Esophagus squamous epithelium (tissue), 5 donors: ENCODE data around the gene PEF1. TPM values are rescaled to one million over a fixed set of nuclear protein-coding genes. Genes with fewer than 3 reads are reported as not detected.
A peak's percentile ranks its signal among the peaks of the same experiment; 100 is the strongest.

Experiments used
- DNase-seq: peaks from one replicate; lab custom pipeline; 2025; lab: John Stamatoyannopoulos, UW
- H3K27ac ChIP-seq, 4 donors: fragments of 200-600 bp; sonication (generic); one replicate each; pipeline ENCODE4 v1.5.1; 2016 to 2019; ENCODE audit warnings: mild to moderate bottlenecking in 1 of 4
- H3K27me3 ChIP-seq, 4 donors: fragments of 200-600 bp; sonication (generic); 1 replicate in 3 of 4; 2 replicates in 1 of 4; pipeline versions ENCODE4 v1.5.1 to v1.6.0; 2017 to 2021; ENCODE audit warnings: antibody characterized with exemption in 1 of 4
- H3K36me3 ChIP-seq, 3 donors: fragments of 200-600 bp; sonication (generic); one replicate each; pipeline ENCODE4 v1.5.1; 2016 to 2019
- H3K4me1 ChIP-seq, 3 donors: fragments of 200-600 bp; sonication (generic); one replicate each; pipeline ENCODE4 v1.5.1; 2017 to 2019
- H3K4me3 ChIP-seq, 4 donors: fragments of 200-600 bp; sonication (generic); 1 replicate in 3 of 4; 2 replicates in 1 of 4; pipeline ENCODE4 v1.5.1; 2016 to 2019; ENCODE audit warnings: mild to moderate bottlenecking in 2 of 4, moderate library complexity in 1 of 4
- H3K9me3 ChIP-seq, 3 donors: fragments of 200-600 bp; sonication (generic); one replicate each; pipeline ENCODE4 v1.5.1; 2016 to 2019
- POLR2A ChIP-seq, 4 donors: fragments of 450-650 bp; IDR thresholded peaks; one replicate each; pipeline ENCODE4 v1.6.1; 2017; ENCODE audit warnings: antibody characterized with exemption in 4 of 4, mild to moderate bottlenecking in 4 of 4, moderate library complexity in 3 of 4
- WGBS, 2 donors: methylation state at CpG; one replicate each; pipeline ENCODE4 v1.1.5; 2018; 5-methylcytosine and 5-hydroxymethylcytosine counted together
- intact Hi-C: fragments of 100-400 bp; cut with DNase I; formaldehyde crosslinking; loops from one replicate; pipeline ENCODE4 v1.15.0; 2022
- total RNA-seq, 4 donors: library from RNA; depleted of rRNA; stranded (reverse); fragments of >200 nt; gene quantifications; one replicate each; pipeline ENCODE4 v1.1.0, GENCODE V29; 2016
- TF ChIP-seq, protein P1 (sequence below), 6 experiments: fragments of 450-650 bp in 4 of 6; fragments of 200-600 bp in 2 of 6; sonication (generic) in 2 of 6; IDR thresholded peaks; one replicate each; pipeline ENCODE4 v1.5.1; 2016 to 2019; ENCODE audit warnings: antibody characterized with exemption in 6 of 6, mild to moderate bottlenecking in 4 of 6, moderate library complexity in 4 of 6
- donor health status: DM: yes; HTN: yes; CAD: no.

Gene PEF1
- total RNA-seq, 4 donors from 2014 or later, result 59.1 to 69.8 (median 63.6) TPM

DNA sequence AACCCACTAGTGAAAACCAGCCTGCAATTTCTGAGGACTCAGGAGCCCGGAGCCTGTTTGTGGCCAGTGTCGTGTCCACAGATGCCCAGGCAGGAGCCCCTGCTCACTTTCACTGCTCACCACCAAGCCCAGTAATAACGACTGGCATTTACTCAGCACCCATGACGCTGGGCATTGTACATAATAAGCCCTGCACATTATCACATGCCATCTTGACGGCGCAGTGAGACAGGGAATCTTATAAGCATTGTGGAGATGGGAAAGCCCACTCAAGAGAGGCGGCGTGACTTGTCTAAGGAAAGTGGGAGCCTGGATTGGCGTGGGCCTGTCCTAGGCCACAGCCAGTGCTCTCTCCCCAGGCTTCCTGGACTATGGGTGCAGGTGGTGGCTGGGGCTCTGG, 28.8 kb upstream of the PEF1 start:
- H3K9me3 ChIP-seq, result no peaks in the 10 kb centered on the region
- no peaks in the 10 kb centered on the region for H3K36me3 ChIP-seq
- H3K27ac ChIP-seq, result peak overlapping the region in 1 of 4 donors; percentile 29
- no peak for DNase-seq
- H3K4me3 ChIP-seq, result no peak overlapping the region
- no peaks in the 10 kb centered on the region for H3K27me3 ChIP-seq
- TF ChIP-seq, protein P1, sequence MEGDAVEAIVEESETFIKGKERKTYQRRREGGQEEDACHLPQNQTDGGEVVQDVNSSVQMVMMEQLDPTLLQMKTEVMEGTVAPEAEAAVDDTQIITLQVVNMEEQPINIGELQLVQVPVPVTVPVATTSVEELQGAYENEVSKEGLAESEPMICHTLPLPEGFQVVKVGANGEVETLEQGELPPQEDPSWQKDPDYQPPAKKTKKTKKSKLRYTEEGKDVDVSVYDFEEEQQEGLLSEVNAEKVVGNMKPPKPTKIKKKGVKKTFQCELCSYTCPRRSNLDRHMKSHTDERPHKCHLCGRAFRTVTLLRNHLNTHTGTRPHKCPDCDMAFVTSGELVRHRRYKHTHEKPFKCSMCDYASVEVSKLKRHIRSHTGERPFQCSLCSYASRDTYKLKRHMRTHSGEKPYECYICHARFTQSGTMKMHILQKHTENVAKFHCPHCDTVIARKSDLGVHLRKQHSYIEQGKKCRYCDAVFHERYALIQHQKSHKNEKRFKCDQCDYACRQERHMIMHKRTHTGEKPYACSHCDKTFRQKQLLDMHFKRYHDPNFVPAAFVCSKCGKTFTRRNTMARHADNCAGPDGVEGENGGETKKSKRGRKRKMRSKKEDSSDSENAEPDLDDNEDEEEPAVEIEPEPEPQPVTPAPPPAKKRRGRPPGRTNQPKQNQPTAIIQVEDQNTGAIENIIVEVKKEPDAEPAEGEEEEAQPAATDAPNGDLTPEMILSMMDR (IDR thresholded peaks at IDR 0.05), result no peak
- TF ChIP-seq POLR2A (IDR thresholded peaks at IDR 0.05), result no peak
- peaks cover 15 to 46% (median 22%) of the 10 kb centered on the region in 3 donors for H3K4me1 ChIP-seq
- intact Hi-C loops, result no loop called here
- whole genome bisulfite sequencing, 2 donors, result 92% methylated on average over 7 of the region's 9 CpGs; no CpG with 5 or more reads in 1 of the 2 donors

DNA sequence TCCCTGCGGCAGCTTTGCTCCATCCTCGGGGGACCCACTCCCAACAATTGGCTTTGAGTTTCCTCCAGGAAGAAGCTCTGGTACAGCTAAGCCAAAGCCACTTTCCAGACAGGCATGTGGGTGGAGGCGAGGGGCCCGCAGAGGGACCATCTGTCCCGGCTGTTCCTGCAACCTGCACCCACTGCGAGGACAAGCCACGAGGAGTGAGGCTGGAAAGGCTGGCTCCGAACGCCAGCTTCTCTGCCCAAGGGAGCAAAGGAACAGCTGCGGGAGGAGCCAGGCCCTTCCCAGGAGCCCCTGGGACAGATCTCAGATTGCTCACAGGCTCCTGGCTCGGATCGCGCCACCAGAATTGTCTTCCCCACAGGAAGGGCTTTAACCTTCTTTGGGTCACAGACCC, 28.3 kb upstream of the PEF1 start:
- no peak for TF ChIP-seq POLR2A (IDR thresholded peaks at IDR 0.05)
- TF ChIP-seq, protein P1 (IDR thresholded peaks at IDR 0.05), result no peak
- Histone ChIP-seq H3K27ac (peak overlapping the region in 3 of 4 donors; percentile 19 to 45 (median 29)), H3K4me1 (peaks cover 15 to 50% (median 25%) of the 10 kb centered on the region in 3 donors), H3K27me3 (no peaks in the 10 kb centered on the region), H3K4me3 (no peak overlapping the region), H3K36me3 (no peaks in the 10 kb centered on the region), H3K9me3 (no peaks in the 10 kb centered on the region)
- 80% methylated on average over 1 of the region's 13 CpGs; no CpG with 5 or more reads in 1 of the 2 donors for WGBS, 2 donors
- intact Hi-C loops, result no loop called here
- no peak for DNase-seq

DNA sequence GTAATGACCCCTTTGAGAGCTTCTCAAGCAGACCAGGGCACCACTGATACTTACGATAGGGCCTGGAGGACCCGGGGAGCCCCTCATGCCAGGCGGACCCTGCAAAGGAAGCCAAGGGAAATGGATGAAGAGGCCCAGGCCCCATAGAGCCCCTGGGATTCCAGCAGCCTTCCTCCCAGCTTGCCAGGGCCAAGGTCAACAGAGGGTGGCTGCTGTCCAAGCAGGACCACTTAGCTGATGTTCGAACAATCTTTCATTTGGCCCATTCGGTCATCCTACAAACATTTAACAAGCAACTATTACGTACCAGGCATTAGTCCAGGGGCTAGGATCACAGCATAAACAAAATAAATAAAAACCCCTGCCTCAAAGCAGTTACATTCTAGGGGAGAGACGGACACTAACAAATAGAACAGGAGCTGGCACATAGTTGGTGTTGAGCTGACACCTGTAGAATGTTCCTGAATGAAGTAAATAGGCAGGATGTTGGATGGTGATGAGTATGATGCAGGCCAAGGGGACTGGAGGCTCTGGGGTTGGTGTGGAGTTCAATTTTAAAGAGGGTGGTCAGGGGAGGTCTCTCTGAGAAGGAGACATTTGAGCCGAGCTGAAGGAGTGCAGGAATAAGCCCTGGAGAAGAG, 27.0 kb upstream of the PEF1 start:
- Histone ChIP-seq H3K27ac (no peak overlapping the region), H3K4me1 (peaks cover 21 to 63% (median 38%) of the 10 kb centered on the region in 3 donors), H3K36me3 (no peaks in the 10 kb centered on the region), H3K27me3 (no peaks in the 10 kb centered on the region), H3K9me3 (no peaks in the 10 kb centered on the region), H3K4me3 (no peak overlapping the region)
- WGBS, 2 donors, result 66 to 70% methylated on average over 5 of the region's 8 CpGs
- TF ChIP-seq, protein P1 (IDR thresholded peaks at IDR 0.05), result no peak
- no peak for TF ChIP-seq POLR2A (IDR thresholded peaks at IDR 0.05)
- no peak for DNase-seq
- intact Hi-C loops, result no loop called here

DNA sequence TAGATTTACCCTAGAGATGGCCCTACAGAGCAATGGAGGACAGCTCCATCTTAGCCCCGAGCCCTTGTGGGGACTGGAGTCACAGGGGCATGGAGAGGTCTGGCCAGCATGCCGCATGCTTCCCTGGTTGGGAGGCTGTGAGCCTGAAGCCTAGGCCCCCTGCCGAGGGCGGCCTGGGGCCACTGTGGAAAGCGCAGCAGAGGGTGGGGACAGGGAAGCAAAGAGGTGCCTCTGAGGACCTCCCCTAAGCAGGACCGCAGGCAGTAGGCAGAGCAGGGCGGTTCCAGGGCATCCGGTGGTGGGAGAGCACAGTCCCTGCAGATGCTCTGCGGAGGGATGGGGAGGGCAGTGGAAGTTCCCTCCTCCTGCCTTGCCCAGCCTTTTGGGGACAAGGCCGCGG, 26.5 kb upstream of the PEF1 start:
- intact Hi-C loops, result no loop called here
- no peak for DNase-seq
- Histone ChIP-seq H3K27me3 (no peaks in the 10 kb centered on the region), H3K36me3 (no peaks in the 10 kb centered on the region), H3K4me3 (no peak overlapping the region), H3K4me1 (peaks cover 26 to 69% (median 44%) of the 10 kb centered on the region in 3 donors), H3K27ac (peak overlapping the region in 3 of 4 donors; percentile 64 to 72 (median 66)), H3K9me3 (no peaks in the 10 kb centered on the region)
- WGBS, 2 donors, result 68 to 80% methylated on average over 1 to 3 of the region's 11 CpGs
- no peak for TF ChIP-seq POLR2A (IDR thresholded peaks at IDR 0.05)
- TF ChIP-seq, protein P1 (IDR thresholded peaks at IDR 0.05), result no peak

DNA sequence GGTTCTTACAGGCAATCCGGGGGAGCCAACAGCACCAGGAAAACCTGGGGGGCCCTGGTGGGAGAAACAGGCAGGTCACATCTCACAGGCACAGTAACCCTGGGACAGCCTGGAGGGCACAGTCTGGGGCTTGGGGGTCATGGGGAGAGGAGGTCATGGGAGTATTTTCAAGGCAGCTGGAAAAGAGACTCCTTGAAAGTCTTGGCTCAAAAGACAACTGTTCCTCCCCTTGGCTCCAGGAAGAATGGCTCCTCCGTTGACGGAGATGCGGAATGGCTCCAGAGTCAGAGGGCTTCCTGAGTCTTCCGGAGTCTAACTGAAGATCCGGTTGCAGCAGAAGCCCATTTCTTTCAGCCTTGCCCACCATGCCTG, 25.9 kb upstream of the PEF1 start:
- WGBS, 2 donors, result 45 to 60% methylated on average over 6 of the region's 6 CpGs
- peaks cover 28 to 74% (median 48%) of the 10 kb centered on the region in 3 donors for H3K4me1 ChIP-seq

More for the DNA sequence above, 25.9 kb upstream of the PEF1 start:
- no peak for DNase-seq
- H3K27me3 ChIP-seq, result no peaks in the 10 kb centered on the region
- intact Hi-C loops, result no loop called here
- H3K9me3 ChIP-seq, result no peaks in the 10 kb centered on the region
- H3K27ac ChIP-seq, result peak overlapping the region; percentile 35 to 72 (median 65)
- no peak for TF ChIP-seq POLR2A (IDR thresholded peaks at IDR 0.05)
- TF ChIP-seq, protein P1 (IDR thresholded peaks at IDR 0.05), result no peak
- peak overlapping the region in 2 of 4 donors; percentile 21 to 46 for H3K4me3 ChIP-seq
- no peaks in the 10 kb centered on the region for H3K36me3 ChIP-seq
